NCI-H128 (cell line): Measurements from ENCODE around the gene DNAJC4.

Experiments used
- DNase-seq: peaks from one replicate; lab custom pipeline; 2025; ENCODE audit not compliant: unreplicated experiment; lab: John Stamatoyannopoulos, UW

DNAJC4 gene

DNA sequence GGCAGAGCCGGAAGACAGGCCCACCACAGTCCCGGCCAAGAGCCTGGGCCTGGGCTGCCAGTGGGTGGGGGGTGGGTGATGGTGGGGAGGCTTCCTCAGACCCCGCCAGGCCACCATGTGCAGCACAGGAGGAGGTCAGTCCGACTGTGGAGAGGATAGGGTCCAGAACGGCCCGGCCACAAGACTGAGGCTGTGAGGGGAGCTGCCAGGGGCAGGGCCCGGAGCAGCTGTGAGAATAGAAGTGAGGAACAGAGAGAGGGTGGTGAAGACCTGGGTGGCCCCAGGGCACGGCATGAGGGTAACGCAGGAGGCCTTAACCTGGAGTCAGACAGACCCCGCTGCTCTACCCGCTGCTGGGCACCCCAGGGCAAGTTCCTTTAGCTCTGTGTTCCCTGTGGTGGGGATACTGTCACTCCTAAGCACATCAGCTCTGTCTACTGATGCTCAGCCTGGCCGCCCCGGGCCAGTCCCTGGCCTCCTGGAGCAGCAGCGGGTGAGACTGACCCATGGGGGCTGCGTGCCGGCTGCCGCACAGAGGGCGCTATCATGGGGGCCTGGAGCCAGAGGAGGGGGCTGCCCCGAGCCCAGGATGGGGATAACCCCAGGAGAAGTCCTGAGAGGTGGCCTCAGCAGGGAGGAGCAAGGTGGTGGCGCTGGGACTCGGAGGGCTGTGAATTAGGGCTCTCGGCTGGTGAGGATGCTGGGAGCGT is 22.1 kb upstream of the DNAJC4 start:
- no peak for DNase-seq

DNA sequence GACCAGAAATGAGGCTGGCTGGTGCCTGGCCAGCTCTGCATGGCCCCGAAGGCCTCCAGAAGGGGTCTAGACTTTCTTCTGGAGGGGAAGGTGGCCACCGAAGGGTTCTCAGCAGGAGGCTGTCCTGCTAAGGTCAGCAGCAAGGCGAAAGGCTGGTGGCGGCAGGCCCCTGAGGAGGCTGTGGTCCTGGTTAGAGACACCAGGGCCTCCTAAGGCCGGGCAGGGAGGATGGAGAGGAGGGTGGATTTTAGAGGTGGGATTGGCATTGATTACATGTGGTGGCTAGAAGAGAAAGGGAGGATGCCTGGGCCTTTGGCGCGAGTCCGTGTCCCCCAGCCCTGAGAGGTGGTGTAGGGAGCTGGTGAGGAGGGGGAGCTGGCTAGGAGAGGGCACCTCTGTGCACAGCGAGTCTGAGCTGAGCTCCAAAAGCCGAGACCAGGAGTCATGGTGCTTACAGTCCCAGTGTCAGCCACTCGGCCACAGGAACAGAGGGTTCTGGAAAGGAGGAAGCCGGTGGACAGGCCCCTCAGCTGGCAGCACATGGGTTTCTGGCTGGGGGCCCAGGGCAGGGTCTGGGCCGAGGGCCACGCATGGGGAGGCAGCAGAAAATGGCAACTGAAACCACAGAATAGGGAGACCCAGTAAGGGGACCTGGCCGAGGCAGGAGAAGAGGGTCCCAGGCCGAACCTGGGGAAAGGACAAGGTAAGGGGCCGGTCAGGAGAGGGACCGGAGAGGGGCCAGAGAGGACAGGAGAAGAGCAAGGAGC is 21.4 kb upstream of the DNAJC4 start:
- no peak for DNase-seq

DNA sequence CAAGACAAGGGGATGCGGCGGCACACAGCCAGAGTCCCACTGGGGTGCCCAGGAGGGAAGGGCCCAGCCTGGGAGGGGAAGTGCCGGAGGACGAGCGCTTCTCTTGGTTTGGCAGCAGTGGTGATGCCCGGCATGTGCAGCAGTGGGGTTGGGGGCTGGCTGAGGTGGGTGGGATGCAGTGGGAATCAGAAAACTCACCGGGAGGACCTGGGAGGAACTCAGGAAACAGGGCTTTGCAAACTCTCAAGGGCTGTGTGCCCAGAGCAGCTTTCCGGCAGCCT is 20.8 kb upstream of the DNAJC4 start:
- no peak for DNase-seq

DNA sequence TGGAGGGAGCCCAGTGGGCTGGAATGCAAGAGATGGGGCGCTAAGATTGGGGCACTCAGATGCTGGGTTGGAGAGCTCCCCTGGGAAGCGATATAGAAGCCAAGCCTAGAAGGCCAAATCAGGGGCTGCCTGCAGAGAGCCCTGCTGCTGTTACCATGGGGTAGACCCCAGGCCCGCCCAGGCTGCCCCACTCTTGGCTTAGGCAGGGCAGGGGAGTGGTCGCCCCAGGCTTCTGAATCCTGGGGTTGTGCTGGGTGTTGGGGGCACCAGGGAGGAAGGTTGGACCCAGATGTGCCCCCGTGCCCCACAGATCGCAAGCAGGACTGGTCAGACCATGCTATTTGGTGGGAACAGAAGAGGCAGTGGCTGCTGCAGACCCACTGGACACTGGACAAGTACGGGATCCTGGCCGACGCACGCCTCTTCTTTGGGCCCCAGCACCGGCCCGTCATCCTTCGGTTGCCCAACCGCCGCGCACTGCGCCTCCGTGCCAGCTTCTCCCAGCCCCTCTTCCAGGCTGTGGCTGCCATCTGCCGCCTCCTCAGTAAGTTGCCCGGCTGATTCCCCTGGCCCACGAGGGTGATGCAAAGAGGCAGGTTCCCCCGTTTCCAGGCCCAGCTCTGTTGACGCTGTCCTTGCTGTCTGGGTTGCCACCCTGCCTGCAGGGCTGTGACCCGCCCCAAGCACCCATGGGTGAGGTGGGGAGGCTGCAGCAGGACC is 19.9 kb upstream of the DNAJC4 start:
- no peak for DNase-seq

DNA sequence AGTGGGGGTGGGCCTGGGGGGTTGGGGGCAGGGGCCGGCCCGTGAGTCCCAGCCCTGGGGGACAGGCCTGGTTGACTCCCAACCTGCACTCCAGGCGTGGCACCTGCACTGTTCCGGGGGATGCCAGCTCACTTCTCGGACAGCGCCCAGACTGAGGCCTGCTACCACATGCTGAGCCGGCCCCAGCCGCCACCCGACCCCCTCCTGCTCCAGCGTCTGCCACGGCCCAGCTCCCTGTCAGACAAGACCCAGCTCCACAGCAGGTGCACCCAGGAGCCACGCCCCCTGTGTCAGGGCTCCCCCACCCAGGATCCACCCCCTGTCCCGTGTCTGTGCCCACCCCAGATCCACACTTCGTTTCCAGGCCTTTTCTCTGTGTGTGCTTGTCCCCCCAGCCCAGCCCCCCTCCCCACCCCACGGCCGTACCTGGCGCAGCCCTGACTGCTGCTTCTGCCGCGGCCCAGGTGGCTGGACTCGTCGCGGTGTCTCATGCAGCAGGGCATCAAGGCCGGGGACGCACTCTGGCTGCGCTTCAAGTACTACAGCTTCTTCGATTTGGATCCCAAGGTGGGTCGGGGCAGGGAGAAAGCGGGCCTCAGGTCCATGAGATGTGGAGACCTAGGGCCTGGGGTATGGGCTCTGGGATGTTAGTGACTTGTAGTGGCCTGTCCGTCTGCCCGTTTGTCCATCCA is 19.0 kb upstream of the DNAJC4 start:
- no peak for DNase-seq

DNA sequence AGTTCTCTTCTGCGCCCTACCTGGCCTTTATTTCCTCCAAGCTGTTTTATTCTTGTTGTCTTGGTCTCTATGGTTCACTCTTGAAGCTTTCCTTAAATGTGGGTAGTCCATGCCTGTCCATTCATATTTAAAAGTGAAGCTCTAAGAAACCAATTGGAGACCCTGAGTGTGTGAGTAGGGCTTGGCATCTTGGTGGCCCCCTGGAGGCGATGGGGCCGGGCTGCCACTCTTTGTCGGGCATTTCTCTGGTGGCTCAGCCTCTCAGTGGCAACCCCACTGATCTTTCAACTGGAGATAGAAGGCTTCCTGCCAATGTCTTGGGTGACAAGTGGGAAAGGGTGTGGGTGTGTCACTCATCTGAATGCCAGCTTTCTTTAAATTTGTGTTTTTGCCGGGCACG is 13.5 kb upstream of the DNAJC4 start:
- no peak for DNase-seq

DNA sequence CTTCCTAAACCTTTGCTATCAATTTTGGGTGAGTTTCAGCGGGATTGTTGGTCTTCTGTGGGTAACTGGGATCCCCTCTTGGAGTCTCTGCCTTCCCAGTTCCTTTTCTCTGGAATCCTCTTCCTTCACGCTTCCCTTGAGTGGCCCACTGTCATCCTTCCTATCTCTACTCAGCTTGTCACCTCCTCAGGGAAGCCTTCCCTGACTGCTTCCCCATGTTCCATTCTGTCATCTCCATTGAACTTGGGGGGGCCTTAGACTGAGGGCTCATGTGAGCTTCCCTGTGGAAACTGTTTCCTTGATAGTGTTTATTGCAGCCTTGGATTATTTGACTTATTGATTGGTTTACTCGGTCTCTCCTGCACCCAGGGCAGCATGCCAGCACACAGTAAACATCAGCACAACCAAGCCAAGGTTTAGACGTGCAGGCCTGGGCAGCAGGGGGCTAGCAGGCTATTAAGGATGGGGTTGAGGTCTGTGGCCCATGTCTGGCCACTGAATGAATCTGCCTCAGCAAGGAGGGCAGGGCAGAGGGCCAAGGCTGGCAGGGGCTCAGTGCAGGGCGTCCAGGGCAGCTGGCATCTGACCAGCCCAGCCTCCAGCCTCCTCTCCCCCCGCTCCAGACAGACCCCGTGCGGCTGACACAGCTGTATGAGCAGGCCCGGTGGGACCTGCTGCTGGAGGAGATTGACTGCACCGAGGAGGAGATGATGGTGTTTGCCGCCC is 11.6 kb upstream of the DNAJC4 start:
- DNase-seq = no peak

DNA sequence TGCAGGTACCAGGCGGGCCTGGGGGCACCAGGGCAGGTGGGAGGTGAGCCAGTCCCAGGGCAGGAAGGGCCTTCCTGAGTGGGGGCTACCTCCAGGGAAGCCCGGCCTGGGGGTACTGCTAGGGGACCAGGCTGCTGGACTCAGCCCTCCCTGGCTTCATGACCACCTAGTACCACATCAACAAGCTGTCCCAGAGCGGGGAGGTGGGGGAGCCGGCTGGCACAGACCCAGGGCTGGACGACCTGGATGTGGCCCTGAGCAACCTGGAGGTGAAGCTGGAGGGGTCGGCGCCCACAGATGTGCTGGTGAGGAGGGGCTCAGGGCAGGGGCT is 11.0 kb upstream of the DNAJC4 start:
- DNase-seq = no peak

DNA sequence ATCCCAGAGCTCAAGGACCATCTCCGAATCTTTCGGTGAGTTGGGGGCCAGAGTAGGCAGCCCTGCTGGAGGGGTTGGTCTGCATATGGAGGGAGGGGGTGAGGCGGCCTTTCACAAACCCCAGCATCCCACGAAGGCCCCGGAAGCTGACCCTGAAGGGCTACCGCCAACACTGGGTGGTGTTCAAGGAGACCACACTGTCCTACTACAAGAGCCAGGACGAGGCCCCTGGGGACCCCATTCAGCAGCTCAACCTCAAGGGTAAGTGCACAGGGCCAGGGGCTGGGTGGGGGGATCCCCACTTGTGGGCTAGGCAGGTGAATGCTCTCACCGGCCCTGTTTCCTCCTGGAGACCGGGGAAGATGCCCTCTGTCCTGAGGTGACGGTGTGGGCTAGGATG is 10.6 kb upstream of the DNAJC4 start:
- DNase-seq = no peak

DNA sequence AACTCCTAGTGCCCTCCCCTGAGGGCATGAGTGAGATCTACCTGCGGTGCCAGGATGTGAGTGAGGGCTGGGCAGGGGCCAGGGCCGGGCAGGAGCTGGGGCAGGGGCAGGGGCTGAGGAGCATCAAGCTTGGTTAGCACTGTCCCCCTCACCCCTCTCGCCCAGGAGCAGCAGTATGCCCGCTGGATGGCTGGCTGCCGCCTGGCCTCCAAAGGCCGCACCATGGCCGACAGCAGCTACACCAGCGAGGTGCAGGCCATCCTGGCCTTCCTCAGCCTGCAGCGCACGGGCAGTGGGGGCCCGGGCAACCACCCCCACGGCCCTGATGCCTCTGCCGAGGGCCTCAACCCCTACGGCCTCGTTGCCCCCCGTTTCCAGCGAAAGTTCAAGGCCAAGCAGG is 10.1 kb upstream of the DNAJC4 start:
- DNase-seq = no peak

DNA sequence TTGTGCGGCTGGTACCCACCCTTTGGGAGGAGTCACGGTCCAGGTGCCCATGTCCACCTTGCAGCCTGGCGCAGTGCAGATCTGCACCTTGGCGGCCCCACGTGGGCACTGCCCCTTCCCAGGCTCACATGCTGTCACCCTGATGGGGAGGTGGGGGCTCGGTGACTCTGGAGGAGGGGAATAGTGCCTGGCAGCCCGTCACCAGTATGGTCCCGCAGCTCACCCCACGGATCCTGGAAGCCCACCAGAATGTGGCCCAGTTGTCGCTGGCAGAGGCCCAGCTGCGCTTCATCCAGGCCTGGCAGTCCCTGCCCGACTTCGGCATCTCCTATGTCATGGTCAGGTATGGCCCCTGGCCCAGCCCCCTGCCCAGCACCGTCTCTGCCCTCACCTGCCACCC is 9.6 kb upstream of the DNAJC4 start:
- DNase-seq = no peak

DNA sequence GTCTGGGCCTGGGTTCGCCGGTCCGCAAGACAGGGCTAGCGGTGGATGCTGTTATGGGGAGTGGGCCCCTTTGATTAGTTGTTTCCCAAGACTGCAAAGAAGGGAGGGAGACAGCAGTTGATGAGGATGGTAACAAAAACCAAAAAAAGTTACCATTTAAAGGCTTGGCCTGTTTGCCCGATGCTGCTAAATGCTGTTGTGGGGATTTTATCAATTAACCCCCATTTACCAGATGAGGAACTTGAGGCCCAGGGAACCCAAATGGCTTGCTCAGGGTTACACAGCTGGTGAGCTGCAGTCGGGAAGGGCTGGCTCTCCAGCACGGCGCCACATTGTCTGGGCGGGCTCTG is 7.7 kb upstream of the DNAJC4 start:
- DNase-seq = no peak

DNA sequence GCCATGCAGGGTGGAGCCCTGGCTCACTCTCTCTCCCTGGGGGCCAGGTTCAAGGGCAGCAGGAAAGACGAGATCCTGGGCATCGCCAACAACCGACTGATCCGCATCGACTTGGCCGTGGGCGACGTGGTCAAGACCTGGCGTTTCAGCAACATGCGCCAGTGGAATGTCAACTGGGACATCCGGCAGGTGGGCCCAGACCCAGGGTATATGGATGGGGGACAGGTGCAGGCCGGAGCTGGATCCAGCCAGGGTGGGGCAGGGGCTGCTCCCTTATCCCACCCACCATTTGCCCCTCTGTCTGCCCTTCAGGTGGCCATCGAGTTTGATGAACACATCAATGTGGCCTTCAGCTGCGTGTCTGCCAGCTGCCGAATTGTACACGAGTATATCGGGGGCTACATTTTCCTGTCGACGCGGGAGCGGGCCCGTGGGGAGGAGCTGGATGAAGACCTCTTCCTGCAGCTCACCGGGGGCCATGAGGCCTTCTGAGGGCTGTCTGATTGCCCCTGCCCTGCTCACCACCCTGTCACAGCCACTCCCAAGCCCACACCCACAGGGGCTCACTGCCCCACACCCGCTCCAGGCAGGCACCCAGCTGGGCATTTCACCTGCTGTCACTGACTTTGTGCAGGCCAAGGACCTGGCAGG is 7.2 kb upstream of the DNAJC4 start:
- DNase-seq = no peak

DNA sequence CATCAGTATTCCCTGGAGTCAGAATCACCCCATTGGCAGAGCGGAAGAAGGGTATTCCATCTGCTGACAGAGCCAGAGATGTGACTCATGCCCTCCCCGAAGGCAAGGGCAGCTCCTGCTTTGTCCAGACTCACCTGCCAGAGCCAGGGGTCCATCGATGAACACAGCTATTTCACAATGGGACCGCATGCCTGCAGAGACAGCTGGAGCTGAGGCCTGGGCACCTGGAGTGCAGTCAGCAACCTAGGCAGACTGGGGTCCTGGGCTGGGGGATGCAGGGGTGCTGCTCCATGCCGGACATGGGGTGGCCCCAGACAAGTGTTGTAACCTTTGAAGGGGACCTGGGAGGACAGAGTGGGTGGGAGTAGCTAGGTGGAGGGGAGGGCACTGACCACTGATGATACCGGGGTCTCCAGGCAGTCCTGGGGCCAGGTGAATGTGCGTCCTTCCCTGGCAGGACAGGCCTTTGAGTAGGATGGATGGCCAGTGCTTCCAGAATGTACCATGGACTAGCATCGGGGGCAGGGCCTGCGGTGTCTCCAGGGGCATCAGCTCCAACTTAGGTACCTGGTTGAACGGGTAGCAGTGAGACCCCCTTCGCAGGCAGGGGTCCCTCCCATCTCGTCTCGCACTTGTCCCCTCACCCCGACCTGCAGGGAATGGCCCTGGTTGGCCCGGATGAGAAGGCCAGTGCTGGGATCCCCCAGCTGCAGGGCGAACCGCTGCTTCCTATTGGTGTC is 6.0 kb upstream of the DNAJC4 start:
- DNase-seq = no peak

DNA sequence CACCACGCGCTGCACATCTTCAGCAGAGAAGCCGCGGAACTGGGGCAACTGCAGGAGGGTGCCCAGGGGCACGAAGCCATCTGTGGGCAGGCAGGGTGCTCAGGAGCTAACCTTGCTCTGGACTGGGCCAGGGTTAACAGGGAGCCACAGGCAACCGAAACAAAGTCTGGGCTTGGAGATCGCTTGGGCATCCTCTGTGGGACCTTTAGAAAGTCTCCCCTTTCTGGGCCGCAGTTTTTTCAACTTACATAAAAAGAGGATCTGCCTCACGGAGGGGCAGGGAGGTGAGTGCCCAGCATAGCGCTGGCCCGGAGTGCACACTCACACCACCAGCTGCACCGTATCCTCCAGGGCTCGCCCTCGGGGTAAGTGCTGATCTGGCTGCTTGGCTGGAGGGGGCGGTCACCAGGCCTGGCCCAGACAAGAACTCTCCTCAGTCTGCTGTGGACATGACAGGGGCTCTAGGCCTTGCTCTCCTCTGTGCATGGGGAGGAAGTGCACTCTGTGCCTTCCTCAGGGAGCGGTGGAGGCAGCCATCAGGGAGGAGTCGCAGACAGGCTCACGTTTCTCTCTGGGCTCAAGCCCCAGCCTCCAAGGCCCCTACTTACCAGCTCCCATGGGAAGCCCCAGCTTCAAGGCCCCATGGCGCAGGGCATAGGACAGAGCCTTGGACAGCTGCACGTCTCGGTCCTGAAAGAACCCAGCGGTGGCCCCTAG is 5.3 kb upstream of the DNAJC4 start:
- no peak for DNase-seq

DNA sequence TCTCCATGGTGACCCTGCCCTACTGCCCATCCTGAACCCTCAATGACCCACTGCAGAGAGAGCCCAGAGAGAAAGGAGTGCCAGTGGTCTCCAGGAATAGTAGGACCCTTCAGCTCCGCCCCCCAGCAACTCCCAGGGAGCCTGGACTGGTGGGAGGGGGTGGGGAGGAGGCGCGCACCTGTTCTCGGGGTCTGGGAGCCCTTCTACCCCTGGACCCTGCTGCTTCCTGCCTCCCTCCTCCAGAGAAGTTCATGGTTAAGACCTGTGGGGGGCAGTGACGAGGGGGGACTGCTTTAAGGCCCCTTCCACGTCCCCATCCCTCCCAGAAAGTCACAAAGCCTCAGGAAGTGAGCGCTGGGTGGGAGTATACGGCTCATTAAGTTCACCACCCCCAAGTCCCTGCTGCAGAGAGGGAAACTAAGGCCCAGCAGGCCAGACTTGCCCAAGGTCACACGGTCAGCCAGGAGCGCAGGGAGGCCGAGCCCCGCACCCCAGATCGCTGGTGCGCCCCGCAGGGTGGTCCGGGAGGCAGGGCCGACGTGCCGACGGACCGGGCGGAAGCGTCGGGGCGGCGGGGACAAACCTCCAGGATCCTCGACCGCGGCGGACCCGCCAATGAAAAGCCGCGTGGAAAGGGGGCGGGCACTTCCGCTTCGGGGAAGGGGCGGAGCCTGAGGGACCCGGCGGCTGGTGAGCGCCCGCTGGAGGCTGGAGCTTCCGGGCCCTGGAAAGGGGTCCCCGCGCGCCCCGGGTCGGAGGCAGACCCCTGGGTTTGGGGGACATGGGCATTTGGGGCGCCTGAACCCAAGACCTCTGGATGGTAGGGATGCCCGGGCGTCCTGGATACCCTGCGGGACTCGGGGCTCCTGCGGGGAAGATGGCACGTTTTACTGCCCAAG is 4.5 kb upstream of the DNAJC4 start, which contains the start of the genes NUDT22 and TRPT1:
TSS of gene NUDT22 (plus strand) at position 667 of the 899 bp plus-strand sequence. CDS start 379 bp downstream, outside the sequence.
TSS of gene TRPT1 (minus strand) at position 579 of the 899 bp plus-strand sequence. CDS start at position 253, 326 bp downstream.
- peak; percentile 79 for DNase-seq

DNA sequence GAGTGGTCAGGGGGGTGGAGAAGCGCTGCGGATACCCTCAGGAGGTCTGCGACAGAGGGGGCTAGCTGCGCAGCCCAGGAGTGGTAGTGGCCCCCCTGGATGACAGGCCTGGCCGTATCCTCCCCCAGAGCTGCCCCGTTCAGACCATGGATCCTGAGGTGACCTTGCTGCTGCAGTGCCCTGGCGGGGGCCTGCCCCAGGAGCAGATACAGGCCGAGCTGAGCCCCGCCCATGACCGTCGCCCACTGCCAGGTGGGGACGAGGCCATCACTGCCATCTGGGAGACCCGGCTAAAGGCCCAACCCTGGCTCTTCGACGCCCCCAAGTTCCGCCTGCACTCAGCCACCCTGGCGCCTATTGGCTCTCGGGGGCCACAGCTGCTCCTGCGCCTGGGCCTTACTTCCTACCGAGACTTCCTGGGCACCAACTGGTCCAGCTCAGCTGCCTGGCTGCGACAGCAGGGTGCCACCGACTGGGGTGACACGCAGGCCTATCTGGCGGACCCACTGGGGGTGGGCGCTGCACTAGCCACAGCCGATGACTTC is 3.8 kb upstream of the DNAJC4 start:
- DNase-seq = peak; percentile 18

DNA sequence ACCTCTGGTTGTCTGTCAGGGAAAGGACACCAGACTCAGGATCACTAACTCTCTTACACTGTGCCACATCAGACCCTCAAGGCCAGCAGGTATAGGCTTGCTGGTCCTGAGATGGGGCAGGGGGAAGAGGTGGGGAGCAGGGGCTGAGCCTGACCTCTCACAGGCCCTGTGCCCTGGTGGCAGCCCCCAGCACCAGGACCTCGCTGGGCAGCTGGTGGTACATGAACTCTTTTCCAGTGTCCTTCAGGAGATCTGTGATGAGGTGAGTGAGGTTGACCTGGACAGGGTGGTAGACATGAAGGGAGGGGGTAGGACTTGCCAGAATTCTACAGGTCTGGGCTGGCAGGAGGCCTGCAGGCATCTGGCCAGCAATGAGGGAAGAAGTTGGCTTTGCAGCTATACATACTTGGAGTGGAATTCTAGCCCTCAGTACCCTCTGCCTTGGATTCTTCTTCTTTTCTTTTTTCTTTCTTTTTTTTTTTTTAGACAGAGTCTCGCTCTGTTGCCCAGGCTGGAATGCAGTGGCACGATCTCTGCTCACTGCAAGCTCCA is 2.9 kb upstream of the DNAJC4 start:
- no peak for DNase-seq
